Stimulated activated CD8-positive, alpha-beta memory T cell treated with anti-CD3 and anti-CD28 coated beads, Interleukin-4, amount 100 ng/mL, for 4 hours (primary cell): Measurements from ENCODE around the gene INS.

ENCODE experiments used
- DNase-seq, 2 donors: peaks; one replicate each; pipeline ENCODE4 v3.0.0-alpha.2; 2020; ENCODE audit warnings: low read depth in 2 of 2, low spot score in 1 of 2

The INS gene

GRCh38 chr11:2160736-2161259 is at the start of gene INS:
INS (minus strand) TSS chr11:2161209; CDS start chr11:2160971, 238 bp downstream.
- DNase-seq, result no peak

GRCh38 chr11:2210366-2211112 is 49.5 kb upstream of the INS start:
- DNase-seq, result no peak

GRCh38 chr11:2209900-2210321 is 48.9 kb upstream of the INS start:
- DNase-seq, result no peak

GRCh38 chr11:2209370-2209801 is 48.4 kb upstream of the INS start:
- no peak for DNase-seq

- DNase-seq, result no peak
Measured at GRCh38 chr11:2208691-2209369, 47.8 kb upstream of the INS start.

GRCh38 chr11:2207773-2208621 is 47.0 kb upstream of the INS start:
- DNase-seq, result no peak

- no peak for DNase-seq
Measured at GRCh38 chr11:2207212-2207611, 46.2 kb upstream of the INS start.

GRCh38 chr11:2205981-2206690 is 45.1 kb upstream of the INS start:
- DNase-seq, result no peak

- DNase-seq, result no peak
Measured at GRCh38 chr11:2205214-2205720, 44.3 kb upstream of the INS start.

GRCh38 chr11:2204361-2205213 is 43.6 kb upstream of the INS start:
- no peak for DNase-seq

- no peak for DNase-seq
Measured at GRCh38 chr11:2203440-2204259, 42.6 kb upstream of the INS start.

- no peak for DNase-seq
Measured at GRCh38 chr11:2202900-2203439, 42.0 kb upstream of the INS start.

- no peak for DNase-seq
Measured at GRCh38 chr11:2202071-2202899, 41.3 kb upstream of the INS start.

- no peak for DNase-seq
Measured at GRCh38 chr11:2201542-2201941, 40.5 kb upstream of the INS start.

- DNase-seq, result no peak
Measured at GRCh38 chr11:2200957-2201519, 40.0 kb upstream of the INS start.

- DNase-seq, result no peak
Measured at GRCh38 chr11:2200536-2200935, 39.5 kb upstream of the INS start.
